Astrocyte (in vitro differentiated cells and primary cell): ENCODE results near the gene IQCM. TPM values are rescaled to one million over a fixed set of nuclear protein-coding genes. Genes with fewer than 3 reads are reported as not detected.

Experiments used
- DNase-seq: peaks from one replicate; pipeline ENCODE4 v3.0.0-alpha.2; 2010; ENCODE audit warnings: low read depth
- FAIRE-seq: peaks from 2 replicates; lab custom pipeline; 2011; peaks lifted over from hg19 to GRCh38; lab: Jason Lieb, UNC
- H2AFZ ChIP-seq: 2 replicates; pipeline ENCODE4 v1.6.0; 2012; ENCODE audit warnings: low read depth, low read length, inconsistent platforms
- H3K27ac ChIP-seq: 2 replicates; pipeline ENCODE4 v1.5.1; 2011; ENCODE audit warnings: low read depth, low read length, inconsistent platforms
- H3K27me3 ChIP-seq: 2 replicates; pipeline ENCODE4 v1.6.0; 2011; ENCODE audit warnings: low read length, inconsistent platforms; ENCODE audit not compliant: insufficient read depth
- H3K36me3 ChIP-seq: 2 replicates; pipeline ENCODE4 v1.5.1; 2011; ENCODE audit warnings: low read length, inconsistent platforms; ENCODE audit not compliant: insufficient read depth
- H3K4me1 ChIP-seq: 2 replicates; pipeline ENCODE4 v1.5.1; 2011; ENCODE audit warnings: low read length, inconsistent platforms; ENCODE audit not compliant: insufficient read depth
- H3K4me2 ChIP-seq: 2 replicates; pipeline ENCODE4 v1.6.0; 2012; ENCODE audit warnings: low read length, inconsistent platforms
- H3K4me3 ChIP-seq: 2 replicates; pipeline ENCODE4 v1.5.1; 2011; ENCODE audit warnings: low read depth, mild to moderate bottlenecking, low read length, inconsistent platforms; ENCODE audit not compliant: insufficient read depth
- H3K79me2 ChIP-seq: 2 replicates; pipeline ENCODE4 v1.6.0; 2012; ENCODE audit warnings: mild to moderate bottlenecking, low read length, inconsistent platforms; ENCODE audit not compliant: insufficient read depth
- H3K9ac ChIP-seq: 2 replicates; pipeline ENCODE4 v1.6.0; 2012; ENCODE audit warnings: mild to moderate bottlenecking, low read length, inconsistent platforms
- H3K9me3 ChIP-seq: 2 replicates; pipeline ENCODE4 v1.5.1; 2012; ENCODE audit warnings: low read depth, mild to moderate bottlenecking, low read length, inconsistent platforms; ENCODE audit not compliant: insufficient read depth
- H4K20me1 ChIP-seq: 2 replicates; pipeline ENCODE4 v1.6.0; 2012; ENCODE audit warnings: low read length, inconsistent platforms; ENCODE audit not compliant: insufficient read depth
- H3K27ac Mint-ChIP-seq: one replicate; pipeline ENCODE4 v1.8.0; 2021; ENCODE audit warnings: mild to moderate bottlenecking, mixed read lengths; ENCODE audit not compliant: unreplicated experiment
- H3K27me3 Mint-ChIP-seq: one replicate; pipeline ENCODE4 v1.8.0; 2021; ENCODE audit warnings: low read depth, mixed read lengths; ENCODE audit not compliant: unreplicated experiment
- H3K36me3 Mint-ChIP-seq: one replicate; pipeline ENCODE4 v1.8.0; 2021; ENCODE audit warnings: low read depth, mixed read lengths; ENCODE audit not compliant: unreplicated experiment
- H3K4me1 Mint-ChIP-seq: one replicate; pipeline ENCODE4 v1.8.0; 2021; ENCODE audit warnings: low read depth, mixed read lengths; ENCODE audit not compliant: unreplicated experiment
- H3K4me3 Mint-ChIP-seq: one replicate; pipeline ENCODE4 v1.8.0; 2021; ENCODE audit warnings: mild to moderate bottlenecking, moderate library complexity, mixed read lengths; ENCODE audit not compliant: unreplicated experiment
- H3K9me3 Mint-ChIP-seq: one replicate; pipeline ENCODE4 v1.8.0; 2021; ENCODE audit warnings: mild to moderate bottlenecking, mixed read lengths; ENCODE audit not compliant: unreplicated experiment
- EZH2 ChIP-seq: IDR thresholded peaks from 2 replicates; pipeline ENCODE4 v1.6.1; 2012; ENCODE audit warnings: mild to moderate bottlenecking, low read length, inconsistent platforms; ENCODE audit not compliant: insufficient read depth
- total RNA-seq: library from RNA; stranded (reverse); gene quantifications from 2 replicates; pipeline ENCODE4 v1.2.1, GENCODE V29; 2021
- TF ChIP-seq, protein P1 (sequence below): IDR thresholded peaks from 2 replicates; pipeline ENCODE4 v1.5.1; 2011; ENCODE audit warnings: low read depth, mild to moderate bottlenecking, inconsistent platforms, low read length, moderate library complexity; ENCODE audit not compliant: insufficient read depth

IQCM gene
- total RNA-seq, 1 donor from 2014 or later, result 0.11 TPM

DNA sequence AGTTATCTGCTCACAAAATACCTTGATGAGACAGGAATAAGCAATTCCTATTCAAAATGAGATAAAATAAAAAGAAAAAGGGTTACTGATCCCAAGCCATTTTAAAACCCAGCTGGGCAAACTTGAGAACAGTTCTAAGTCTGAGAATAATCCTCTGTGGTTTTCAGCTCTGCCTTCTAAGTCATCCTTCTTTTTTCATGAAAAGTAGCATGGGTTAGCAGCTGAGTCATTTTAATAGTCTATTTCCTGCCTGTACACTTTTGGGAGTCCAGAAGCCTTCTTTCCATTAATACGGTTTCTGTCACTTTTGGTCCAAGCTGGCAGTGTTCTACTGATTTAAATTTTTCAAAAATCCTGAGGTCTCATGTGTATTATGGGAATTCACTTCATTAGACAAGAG is 374.3 kb downstream of the IQCM start:
- Histone ChIP-seq H3K27ac (no peak overlapping the region), H3K4me2 (peak overlapping the region; percentile 23)

DNA sequence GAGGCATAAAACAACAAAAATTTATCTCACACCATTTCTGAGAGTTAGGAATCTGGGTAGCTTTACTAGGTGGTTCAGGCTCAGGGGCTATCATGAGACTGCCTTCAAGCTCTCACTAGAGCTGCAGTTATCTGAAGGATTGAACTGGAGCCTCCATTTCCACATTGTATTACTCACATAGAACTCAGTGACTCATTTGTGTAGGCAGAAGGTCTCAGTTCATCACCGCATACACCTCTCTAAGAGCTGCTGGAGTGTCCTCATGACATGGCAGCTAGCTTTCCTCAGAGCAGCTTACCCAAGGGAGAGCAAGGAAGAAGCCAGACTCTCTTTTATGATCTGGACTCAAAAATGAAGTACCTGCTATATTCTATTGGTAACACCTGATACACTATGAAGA is 389.2 kb downstream of the IQCM start:
- Histone ChIP-seq H3K4me1 (no peaks in the 10 kb centered on the region), H3K4me3 (no peak overlapping the region), H3K27ac (no peak overlapping the region), H3K4me2 (no peak overlapping the region), H3K9me3 (no peaks in the 10 kb centered on the region), H3K79me2 (no peaks in the 10 kb centered on the region), H4K20me1 (no peaks in the 10 kb centered on the region), H2AFZ (no peak overlapping the region), H3K36me3 (no peaks in the 10 kb centered on the region), H3K27me3 (no peaks in the 10 kb centered on the region), H3K9ac (no peak overlapping the region)
- DNase-seq (peak; percentile 49), FAIRE-seq (peak; percentile 9)
- Mint-ChIP-seq H3K4me3 (no peak overlapping the region), H3K27me3 (no peaks in the 10 kb centered on the region), H3K27ac (no peak overlapping the region), H3K36me3 (no peaks in the 10 kb centered on the region), H3K4me1 (no peaks in the 10 kb centered on the region), H3K9me3 (no peaks in the 10 kb centered on the region)
- TF ChIP-seq, protein P1, sequence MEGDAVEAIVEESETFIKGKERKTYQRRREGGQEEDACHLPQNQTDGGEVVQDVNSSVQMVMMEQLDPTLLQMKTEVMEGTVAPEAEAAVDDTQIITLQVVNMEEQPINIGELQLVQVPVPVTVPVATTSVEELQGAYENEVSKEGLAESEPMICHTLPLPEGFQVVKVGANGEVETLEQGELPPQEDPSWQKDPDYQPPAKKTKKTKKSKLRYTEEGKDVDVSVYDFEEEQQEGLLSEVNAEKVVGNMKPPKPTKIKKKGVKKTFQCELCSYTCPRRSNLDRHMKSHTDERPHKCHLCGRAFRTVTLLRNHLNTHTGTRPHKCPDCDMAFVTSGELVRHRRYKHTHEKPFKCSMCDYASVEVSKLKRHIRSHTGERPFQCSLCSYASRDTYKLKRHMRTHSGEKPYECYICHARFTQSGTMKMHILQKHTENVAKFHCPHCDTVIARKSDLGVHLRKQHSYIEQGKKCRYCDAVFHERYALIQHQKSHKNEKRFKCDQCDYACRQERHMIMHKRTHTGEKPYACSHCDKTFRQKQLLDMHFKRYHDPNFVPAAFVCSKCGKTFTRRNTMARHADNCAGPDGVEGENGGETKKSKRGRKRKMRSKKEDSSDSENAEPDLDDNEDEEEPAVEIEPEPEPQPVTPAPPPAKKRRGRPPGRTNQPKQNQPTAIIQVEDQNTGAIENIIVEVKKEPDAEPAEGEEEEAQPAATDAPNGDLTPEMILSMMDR, result no peak
- no peak for TF ChIP-seq EZH2

More for the DNA sequence above, 374.3 kb downstream of the IQCM start:
- Histone ChIP-seq H3K27me3 (no peaks in the 10 kb centered on the region), H3K36me3 (no peaks in the 10 kb centered on the region), H4K20me1 (no peaks in the 10 kb centered on the region), H3K4me3 (no peak overlapping the region), H2AFZ (no peak overlapping the region), H3K79me2 (no peaks in the 10 kb centered on the region), H3K4me1 (peaks cover 6% of the 10 kb centered on the region), H3K9ac (no peak overlapping the region), H3K9me3 (no peaks in the 10 kb centered on the region)
- no peaks in the 10 kb centered on the region for H3K36me3 Mint-ChIP-seq
- FAIRE-seq (peak; percentile 55), DNase-seq (peak; percentile 86)
- no peaks in the 10 kb centered on the region for H3K27me3 Mint-ChIP-seq
- H3K9me3 Mint-ChIP-seq, result no peaks in the 10 kb centered on the region
- TF ChIP-seq, protein P1, result no peak
- TF ChIP-seq EZH2, result no peak
- H3K4me1 Mint-ChIP-seq, result peaks cover 16% of the 10 kb centered on the region
- no peak overlapping the region for H3K4me3 Mint-ChIP-seq
- peak overlapping the region; percentile 35 for H3K27ac Mint-ChIP-seq

DNA sequence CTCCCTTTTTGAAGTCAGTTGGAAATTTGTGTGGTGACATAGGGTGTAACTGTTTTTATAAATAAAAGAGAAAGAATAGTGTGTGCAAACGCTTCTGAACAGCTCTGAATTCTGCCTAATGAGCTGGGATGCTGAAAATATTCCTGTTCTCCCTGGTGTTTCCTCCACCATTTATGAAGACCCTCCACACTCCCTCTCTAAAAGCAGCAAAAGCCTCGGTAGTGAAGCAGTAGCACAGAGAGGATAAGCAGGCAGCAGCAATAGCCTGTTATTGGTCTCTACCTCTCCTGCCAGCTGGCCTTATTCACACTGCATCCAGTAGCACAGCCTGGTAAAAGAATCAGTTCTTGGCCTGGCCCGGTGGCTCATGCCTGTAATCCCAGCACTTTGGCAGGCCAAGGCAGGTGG is 406.1 kb downstream of the IQCM start:
- Mint-ChIP-seq H3K9me3 (peaks cover 2% of the 10 kb centered on the region), H3K4me3 (no peak overlapping the region), H3K27ac (peak overlapping the region; percentile 64), H3K36me3 (no peaks in the 10 kb centered on the region), H3K27me3 (no peaks in the 10 kb centered on the region), H3K4me1 (peaks cover 6% of the 10 kb centered on the region)
- FAIRE-seq, result no peak
- Histone ChIP-seq H3K36me3 (no peaks in the 10 kb centered on the region), H3K4me3 (no peak overlapping the region), H3K9me3 (no peaks in the 10 kb centered on the region), H3K9ac (peak overlapping the region; percentile 47), H3K27ac (peak overlapping the region; percentile 75), H2AFZ (peak overlapping the region; percentile 67), H3K4me2 (peak overlapping the region; percentile 58), H3K27me3 (no peaks in the 10 kb centered on the region), H3K4me1 (peaks cover 13% of the 10 kb centered on the region), H4K20me1 (no peaks in the 10 kb centered on the region), H3K79me2 (no peaks in the 10 kb centered on the region)
- no peak for DNase-seq
- TF ChIP-seq, protein P1, result no peak
- TF ChIP-seq EZH2, result no peak
